Measurements from ENCODE around the gene DEAF1. TPM values are rescaled to one million over a fixed set of nuclear protein-coding genes. Genes with fewer than 3 reads are reported as not detected.
A peak's percentile ranks its signal among the peaks of the same experiment; 100 is the strongest.

DEAF1 gene
- total RNA-seq, 4 donors from 2014 or later, result 37.0 to 60.6 (median 43.7) TPM

DNA sequence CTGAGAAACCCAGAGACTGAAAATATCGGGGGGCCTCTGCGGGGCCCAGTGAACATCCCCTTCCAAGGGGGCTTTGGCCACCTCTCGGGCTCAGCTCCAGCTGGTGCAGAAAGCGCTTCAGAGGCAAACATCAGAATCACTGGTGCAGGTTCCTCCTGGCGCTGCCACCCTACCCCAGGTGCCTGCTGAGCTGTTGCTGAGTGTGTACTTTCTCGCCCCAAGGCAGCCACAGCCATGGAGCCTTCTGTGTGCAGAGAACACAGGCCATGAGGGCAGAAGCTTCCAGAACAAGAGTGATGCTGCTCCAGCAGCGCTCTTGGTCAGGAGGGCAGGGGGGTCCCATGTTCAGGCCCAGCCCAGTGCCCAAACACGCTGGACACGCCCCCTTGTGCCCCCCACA, 51.7 kb downstream of the DEAF1 start:
- WGBS, result 96% methylated on average over 5 of the region's 9 CpGs
- peaks cover 21% of the 10 kb centered on the region for H3K36me3 ChIP-seq

DNA sequence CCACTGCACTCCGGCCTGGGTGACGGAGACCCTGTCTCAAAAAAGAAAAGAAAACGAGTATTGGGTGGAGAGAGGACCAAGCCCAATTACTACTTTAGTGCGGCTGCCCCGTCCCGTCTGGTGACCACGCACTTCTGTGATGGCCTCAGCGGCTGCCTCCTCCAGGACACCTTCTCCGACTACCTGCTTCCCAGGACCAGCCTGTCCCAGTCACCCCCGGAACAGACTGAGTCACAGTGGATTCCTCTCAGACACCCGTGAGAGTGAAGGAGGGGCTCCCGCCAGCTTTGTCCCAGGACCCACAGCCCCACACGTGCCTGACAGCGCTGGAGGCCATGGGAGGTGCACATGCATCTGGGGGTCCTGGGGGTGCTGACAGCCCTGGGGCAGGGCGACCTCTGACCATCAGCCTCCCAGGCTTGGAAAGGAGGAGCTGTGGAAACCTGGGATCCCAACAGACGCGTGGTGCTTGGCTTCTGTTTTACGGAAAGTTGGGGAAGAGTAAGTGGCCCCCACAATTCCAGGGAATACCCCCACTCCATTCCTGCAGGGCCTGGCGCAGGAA, 53.1 kb downstream of the DEAF1 start:
- peaks cover 22% of the 10 kb centered on the region for H3K4me1 ChIP-seq
- H3K9me3 ChIP-seq, result no peaks in the 10 kb centered on the region
- no peak for DNase-seq (ENCODE audit: low spot score in 2 of 2)
- TF ChIP-seq, protein P1, sequence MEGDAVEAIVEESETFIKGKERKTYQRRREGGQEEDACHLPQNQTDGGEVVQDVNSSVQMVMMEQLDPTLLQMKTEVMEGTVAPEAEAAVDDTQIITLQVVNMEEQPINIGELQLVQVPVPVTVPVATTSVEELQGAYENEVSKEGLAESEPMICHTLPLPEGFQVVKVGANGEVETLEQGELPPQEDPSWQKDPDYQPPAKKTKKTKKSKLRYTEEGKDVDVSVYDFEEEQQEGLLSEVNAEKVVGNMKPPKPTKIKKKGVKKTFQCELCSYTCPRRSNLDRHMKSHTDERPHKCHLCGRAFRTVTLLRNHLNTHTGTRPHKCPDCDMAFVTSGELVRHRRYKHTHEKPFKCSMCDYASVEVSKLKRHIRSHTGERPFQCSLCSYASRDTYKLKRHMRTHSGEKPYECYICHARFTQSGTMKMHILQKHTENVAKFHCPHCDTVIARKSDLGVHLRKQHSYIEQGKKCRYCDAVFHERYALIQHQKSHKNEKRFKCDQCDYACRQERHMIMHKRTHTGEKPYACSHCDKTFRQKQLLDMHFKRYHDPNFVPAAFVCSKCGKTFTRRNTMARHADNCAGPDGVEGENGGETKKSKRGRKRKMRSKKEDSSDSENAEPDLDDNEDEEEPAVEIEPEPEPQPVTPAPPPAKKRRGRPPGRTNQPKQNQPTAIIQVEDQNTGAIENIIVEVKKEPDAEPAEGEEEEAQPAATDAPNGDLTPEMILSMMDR (IDR thresholded peaks at IDR 0.05), result no peak
- TF ChIP-seq POLR2A (IDR thresholded peaks at IDR 0.05) (no peak), POLR2AphosphoS5 (IDR thresholded peaks at IDR 0.05) (no peak), EP300 (IDR thresholded peaks at IDR 0.05) (no peak)
- peaks cover 18% of the 10 kb centered on the region for H3K36me3 ChIP-seq
- no peak overlapping the region for H3K27ac ChIP-seq
- H3K4me3 ChIP-seq, result no peak overlapping the region
- WGBS, result 95% methylated on average over 12 of the region's 19 CpGs
- H3K27me3 ChIP-seq, result peaks cover 36% of the 10 kb centered on the region

More for the DNA sequence above, 51.7 kb downstream of the DEAF1 start:
- Histone ChIP-seq H3K4me1 (peaks cover 12% of the 10 kb centered on the region), H3K27me3 (peaks cover 21% of the 10 kb centered on the region), H3K4me3 (no peak overlapping the region), H3K27ac (no peak overlapping the region), H3K9me3 (no peaks in the 10 kb centered on the region)
- TF ChIP-seq POLR2A (IDR thresholded peaks at IDR 0.05), result no peak
- no peak for TF ChIP-seq EP300 (IDR thresholded peaks at IDR 0.05)
- TF ChIP-seq, protein P1 (IDR thresholded peaks at IDR 0.05), result no peak
- TF ChIP-seq POLR2AphosphoS5 (IDR thresholded peaks at IDR 0.05), result no peak
- DNase-seq (ENCODE audit: low spot score in 2 of 2), result no peak

DNA sequence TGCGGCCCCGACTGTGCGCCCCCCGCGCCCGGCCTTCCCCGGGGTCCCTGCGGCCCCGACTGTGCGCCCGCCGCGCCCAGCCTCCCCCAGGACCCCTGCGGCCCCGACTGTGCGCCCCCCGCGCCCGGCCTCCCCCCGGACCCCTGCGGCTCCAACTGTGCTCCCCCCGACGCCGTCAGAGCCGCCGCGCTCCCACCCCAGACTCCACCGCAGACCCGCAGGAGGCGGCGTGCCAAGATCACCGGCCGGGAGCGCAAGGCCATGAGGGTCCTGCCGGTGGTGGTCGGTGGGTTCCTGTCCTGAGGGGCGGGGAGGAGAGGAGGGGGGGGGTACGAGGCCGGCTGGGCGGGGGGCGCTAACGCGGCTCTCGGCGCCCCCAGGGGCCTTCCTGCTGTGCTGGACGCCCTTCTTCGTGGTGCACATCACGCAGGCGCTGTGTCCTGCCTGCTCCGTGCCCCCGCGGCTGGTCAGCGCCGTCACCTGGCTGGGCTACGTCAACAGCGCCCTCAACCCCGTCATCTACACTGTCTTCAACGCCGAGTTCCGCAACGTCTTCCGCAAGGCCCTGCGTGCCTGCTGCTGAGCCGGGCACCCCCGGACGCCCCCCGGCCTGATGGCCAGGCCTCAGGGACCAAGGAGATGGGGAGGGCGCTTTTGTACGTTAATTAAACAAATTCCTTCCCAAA, 54.9 kb downstream of the DEAF1 start:
- Histone ChIP-seq H3K9me3 (no peaks in the 10 kb centered on the region), H3K36me3 (peaks cover 17% of the 10 kb centered on the region), H3K27me3 (peaks cover 39% of the 10 kb centered on the region), H3K27ac (no peak overlapping the region), H3K4me3 (no peak overlapping the region), H3K4me1 (peaks cover 27% of the 10 kb centered on the region)
- 78% methylated on average over 30 of the region's 69 CpGs for WGBS
- DNase-seq (ENCODE audit: low spot score in 2 of 2), result no peak
- TF ChIP-seq POLR2AphosphoS5 (IDR thresholded peaks at IDR 0.05), result no peak
- no peak for TF ChIP-seq EP300 (IDR thresholded peaks at IDR 0.05)
- no peak for TF ChIP-seq POLR2A (IDR thresholded peaks at IDR 0.05)
- TF ChIP-seq, protein P1 (IDR thresholded peaks at IDR 0.05), result no peak

DNA sequence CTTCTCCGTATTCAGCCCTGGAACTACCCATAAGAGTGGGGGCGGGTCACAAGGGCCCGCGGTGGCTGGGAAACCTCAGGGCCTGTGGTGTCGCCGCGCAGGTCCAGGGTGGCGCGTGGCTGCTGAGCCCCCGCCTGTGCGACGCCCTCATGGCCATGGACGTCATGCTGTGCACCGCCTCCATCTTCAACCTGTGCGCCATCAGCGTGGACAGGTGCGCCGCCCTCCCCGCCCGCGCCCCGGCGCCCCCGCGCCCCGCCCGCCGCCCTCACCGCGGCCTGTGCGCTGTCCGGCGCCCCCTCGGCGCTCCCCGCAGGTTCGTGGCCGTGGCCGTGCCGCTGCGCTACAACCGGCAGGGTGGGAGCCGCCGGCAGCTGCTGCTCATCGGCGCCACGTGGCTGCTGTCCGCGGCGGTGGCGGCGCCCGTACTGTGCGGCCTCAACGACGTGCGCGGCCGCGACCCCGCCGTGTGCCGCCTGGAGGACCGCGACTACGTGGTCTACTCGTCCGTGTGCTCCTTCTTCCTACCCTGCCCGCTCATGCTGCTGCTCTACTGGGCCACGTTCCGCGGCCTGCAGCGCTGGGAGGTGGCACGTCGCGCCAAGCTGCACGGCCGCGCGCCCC, 55.6 kb downstream of the DEAF1 start:
- DNase-seq (ENCODE audit: low spot score in 2 of 2), result no peak
- Histone ChIP-seq H3K36me3 (peaks cover 13% of the 10 kb centered on the region), H3K27me3 (peaks cover 39% of the 10 kb centered on the region), H3K27ac (no peak overlapping the region), H3K4me1 (peaks cover 27% of the 10 kb centered on the region), H3K4me3 (peak overlapping the region; percentile 16), H3K9me3 (no peaks in the 10 kb centered on the region)
- WGBS, result 37% methylated on average over 6 of the region's 80 CpGs
- TF ChIP-seq POLR2A (IDR thresholded peaks at IDR 0.05) (no peak), EP300 (IDR thresholded peaks at IDR 0.05) (no peak)

DNA sequence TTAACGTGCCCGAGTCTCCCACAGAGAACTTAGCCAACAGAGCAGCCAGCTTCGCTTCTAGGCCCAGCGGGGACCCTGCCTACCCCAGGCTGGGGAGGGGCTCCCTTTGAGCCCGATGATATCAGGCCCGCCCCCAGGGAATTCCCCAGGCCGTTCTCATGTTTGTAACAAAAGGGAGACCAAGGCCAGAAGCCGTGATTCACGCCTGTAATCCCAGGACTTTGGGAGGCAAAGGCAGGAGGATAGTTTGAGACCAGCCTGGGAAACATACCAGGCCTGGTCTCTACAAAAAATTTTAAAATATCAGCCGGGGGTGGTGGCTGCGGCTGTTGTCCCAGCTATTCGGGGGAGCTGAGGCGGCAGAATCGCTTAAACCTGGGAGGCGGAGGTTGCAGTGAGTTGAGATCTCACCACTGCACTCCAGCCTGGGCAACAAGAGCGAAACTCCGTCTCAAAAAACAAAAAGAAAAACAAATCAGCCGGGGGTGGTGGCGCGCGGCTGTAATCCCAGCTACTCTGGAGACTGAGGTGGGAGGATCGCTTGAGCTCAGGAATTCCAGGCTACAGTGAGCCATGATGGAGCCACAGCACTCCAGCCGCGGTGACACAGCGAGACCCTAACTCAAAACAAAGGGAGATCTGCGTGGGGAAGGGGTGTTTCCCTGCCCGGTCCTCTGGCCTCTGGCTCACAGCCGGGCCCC, 56.2 kb downstream of the DEAF1 start:
- no peak for DNase-seq (ENCODE audit: low spot score in 2 of 2)
- peaks cover 27% of the 10 kb centered on the region for H3K4me1 ChIP-seq

More for the DNA sequence above, 56.2 kb downstream of the DEAF1 start:
- no peaks in the 10 kb centered on the region for H3K9me3 ChIP-seq
- H3K27me3 ChIP-seq, result peaks cover 39% of the 10 kb centered on the region
- 69% methylated on average over 26 of the region's 28 CpGs for WGBS
- no peak overlapping the region for H3K27ac ChIP-seq
- TF ChIP-seq, protein P1 (IDR thresholded peaks at IDR 0.05), result no peak
- TF ChIP-seq POLR2A (IDR thresholded peaks at IDR 0.05) (no peak), EP300 (IDR thresholded peaks at IDR 0.05) (no peak), POLR2AphosphoS5 (IDR thresholded peaks at IDR 0.05) (no peak)
- H3K4me3 ChIP-seq, result peak overlapping the region; percentile 16
- H3K36me3 ChIP-seq, result peaks cover 6% of the 10 kb centered on the region

Measured in suprapubic skin (tissue), 4 donors.